ENCODE results near the gene DDX43. TPM values are rescaled to one million over a fixed set of nuclear protein-coding genes. Genes with fewer than 3 reads are reported as not detected.

Gene DDX43
- total RNA-seq, 1 experiment from 2014 or later, result 0.68 TPM

DNA sequence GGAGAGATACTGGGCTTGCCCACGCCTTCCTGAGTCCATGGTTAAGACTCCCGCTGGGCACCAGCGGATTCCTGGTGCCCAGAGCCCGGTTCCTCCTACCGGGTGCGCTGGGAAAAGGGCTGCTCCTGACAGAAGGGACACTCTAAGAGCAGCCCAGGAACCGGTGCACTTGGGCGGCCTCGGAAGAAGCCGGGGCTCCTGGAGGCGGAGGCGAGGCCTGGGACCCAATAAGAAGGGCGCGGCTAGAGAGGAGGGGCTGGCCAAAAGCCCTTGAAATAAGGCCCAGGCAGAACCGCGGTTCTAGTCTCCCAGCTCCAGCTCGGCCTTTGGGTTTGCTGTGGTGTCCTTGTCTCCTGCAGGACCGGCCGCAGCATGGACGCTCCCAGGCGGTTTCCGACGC lies 32.3 kb upstream of the DDX43 start, which contains the start of gene KHDC3L:
Gene KHDC3L, plus strand, starts transcription at position 301 of the 400 bp plus-strand sequence. Its CDS starts 72 bp downstream, at position 373.
- no peak within 1 kb of the TSS for H3K27ac Mint-ChIP-seq
- ChIA-PET CTCF (no interaction called here), POLR2A (no interaction called here)
- no peaks in the 10 kb centered on the region for H3K27me3 Mint-ChIP-seq (ENCODE audit: low read depth)
- no peak for TF ChIP-seq ZNF121 (CRISPR knock-in tag; IDR thresholded peaks at IDR 0.05)
- TF ChIP-seq, protein P1, sequence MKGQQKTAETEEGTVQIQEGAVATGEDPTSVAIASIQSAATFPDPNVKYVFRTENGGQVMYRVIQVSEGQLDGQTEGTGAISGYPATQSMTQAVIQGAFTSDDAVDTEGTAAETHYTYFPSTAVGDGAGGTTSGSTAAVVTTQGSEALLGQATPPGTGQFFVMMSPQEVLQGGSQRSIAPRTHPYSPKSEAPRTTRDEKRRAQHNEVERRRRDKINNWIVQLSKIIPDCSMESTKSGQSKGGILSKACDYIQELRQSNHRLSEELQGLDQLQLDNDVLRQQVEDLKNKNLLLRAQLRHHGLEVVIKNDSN (CRISPR knock-in tag; IDR thresholded peaks at IDR 0.05), result no peak
- TF ChIP-seq GTF2I (CRISPR knock-in tag; conservative IDR thresholded peaks at IDR 0.05), result no peak
- DNase-seq (ENCODE audit: low spot score) (no peak), ATAC-seq (no peak; the same call in 1 of the 2 replicates)
- no peaks in the 10 kb centered on the region for H3K9me3 Mint-ChIP-seq
- H3K36me3 Mint-ChIP-seq, result no peaks in the 10 kb centered on the region
- H3K4me1 Mint-ChIP-seq, result no peaks in the 10 kb centered on the region
- H3K4me3 Mint-ChIP-seq, result no peak within 1 kb of the TSS

DNA sequence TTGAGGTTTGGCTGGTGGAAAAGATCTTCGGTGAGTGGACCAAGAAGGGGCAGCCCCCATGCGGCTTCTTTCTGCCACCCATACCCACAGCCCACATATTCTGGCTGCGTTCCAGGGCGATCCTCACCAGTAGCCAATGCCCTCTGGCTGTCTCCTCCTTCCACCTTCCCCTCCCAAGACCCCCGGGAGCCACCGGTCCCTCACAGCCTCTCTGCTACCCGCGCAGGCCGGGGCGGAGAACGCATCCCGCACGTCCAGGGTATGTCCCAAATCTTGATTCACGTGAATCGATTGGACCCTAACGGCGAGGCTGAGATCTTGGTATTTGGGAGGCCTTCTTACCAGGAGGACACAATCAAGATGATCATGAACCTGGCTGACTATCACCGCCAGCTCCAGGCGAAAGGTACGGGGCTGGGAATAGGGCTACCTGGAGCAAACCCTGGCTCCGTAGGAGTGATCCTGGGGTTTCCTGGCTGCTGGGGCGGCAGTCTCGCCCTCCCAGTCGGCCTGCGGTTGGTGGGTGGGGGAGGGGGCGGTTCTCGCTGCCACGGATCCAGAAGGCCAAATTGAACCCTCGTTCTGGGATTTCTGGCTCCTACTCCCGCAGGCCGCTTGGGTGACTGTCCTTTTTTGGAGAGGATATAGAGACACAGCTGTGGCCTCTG lies 31.6 kb upstream of the DDX43 start:
- ATAC-seq (no peak), DNase-seq (ENCODE audit: low spot score) (no peak)
- no peaks in the 10 kb centered on the region for H3K9me3 Mint-ChIP-seq
- ChIA-PET CTCF (no interaction called here), POLR2A (no interaction called here)
- no peak overlapping the region for H3K27ac Mint-ChIP-seq
- H3K27me3 Mint-ChIP-seq (ENCODE audit: low read depth), result no peaks in the 10 kb centered on the region
- peaks cover 2% of the 10 kb centered on the region for H3K4me1 Mint-ChIP-seq
- no peaks in the 10 kb centered on the region for H3K36me3 Mint-ChIP-seq
- TF ChIP-seq CBFB (CRISPR knock-in tag; IDR thresholded peaks at IDR 0.05; ENCODE audit: low read depth) (no peak), CREM (CRISPR knock-in tag; IDR thresholded peaks at IDR 0.05) (no peak), FOXP1 (CRISPR knock-in tag; IDR thresholded peaks at IDR 0.05; ENCODE audit: borderline replicate concordance) (no peak), NR2C2 (CRISPR knock-in tag; IDR thresholded peaks at IDR 0.05) (no peak), RELA (CRISPR knock-in tag; IDR thresholded peaks at IDR 0.05; ENCODE audit: borderline replicate concordance) (no peak), EMX1 (CRISPR knock-in tag; IDR thresholded peaks at IDR 0.05) (no peak), JUN (CRISPR knock-in tag; IDR thresholded peaks at IDR 0.05) (no peak), ZNF317 (CRISPR knock-in tag; IDR thresholded peaks at IDR 0.05; ENCODE audit: borderline replicate concordance, low read depth) (no peak)
- TF ChIP-seq, protein P2, sequence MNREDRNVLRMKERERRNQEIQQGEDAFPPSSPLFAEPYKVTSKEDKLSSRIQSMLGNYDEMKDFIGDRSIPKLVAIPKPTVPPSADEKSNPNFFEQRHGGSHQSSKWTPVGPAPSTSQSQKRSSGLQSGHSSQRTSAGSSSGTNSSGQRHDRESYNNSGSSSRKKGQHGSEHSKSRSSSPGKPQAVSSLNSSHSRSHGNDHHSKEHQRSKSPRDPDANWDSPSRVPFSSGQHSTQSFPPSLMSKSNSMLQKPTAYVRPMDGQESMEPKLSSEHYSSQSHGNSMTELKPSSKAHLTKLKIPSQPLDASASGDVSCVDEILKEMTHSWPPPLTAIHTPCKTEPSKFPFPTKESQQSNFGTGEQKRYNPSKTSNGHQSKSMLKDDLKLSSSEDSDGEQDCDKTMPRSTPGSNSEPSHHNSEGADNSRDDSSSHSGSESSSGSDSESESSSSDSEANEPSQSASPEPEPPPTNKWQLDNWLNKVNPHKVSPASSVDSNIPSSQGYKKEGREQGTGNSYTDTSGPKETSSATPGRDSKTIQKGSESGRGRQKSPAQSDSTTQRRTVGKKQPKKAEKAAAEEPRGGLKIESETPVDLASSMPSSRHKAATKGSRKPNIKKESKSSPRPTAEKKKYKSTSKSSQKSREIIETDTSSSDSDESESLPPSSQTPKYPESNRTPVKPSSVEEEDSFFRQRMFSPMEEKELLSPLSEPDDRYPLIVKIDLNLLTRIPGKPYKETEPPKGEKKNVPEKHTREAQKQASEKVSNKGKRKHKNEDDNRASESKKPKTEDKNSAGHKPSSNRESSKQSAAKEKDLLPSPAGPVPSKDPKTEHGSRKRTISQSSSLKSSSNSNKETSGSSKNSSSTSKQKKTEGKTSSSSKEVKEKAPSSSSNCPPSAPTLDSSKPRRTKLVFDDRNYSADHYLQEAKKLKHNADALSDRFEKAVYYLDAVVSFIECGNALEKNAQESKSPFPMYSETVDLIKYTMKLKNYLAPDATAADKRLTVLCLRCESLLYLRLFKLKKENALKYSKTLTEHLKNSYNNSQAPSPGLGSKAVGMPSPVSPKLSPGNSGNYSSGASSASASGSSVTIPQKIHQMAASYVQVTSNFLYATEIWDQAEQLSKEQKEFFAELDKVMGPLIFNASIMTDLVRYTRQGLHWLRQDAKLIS (CRISPR knock-in tag; IDR thresholded peaks at IDR 0.05; ENCODE audit: borderline replicate concordance), result no peak
- TF ChIP-seq, protein P3, sequence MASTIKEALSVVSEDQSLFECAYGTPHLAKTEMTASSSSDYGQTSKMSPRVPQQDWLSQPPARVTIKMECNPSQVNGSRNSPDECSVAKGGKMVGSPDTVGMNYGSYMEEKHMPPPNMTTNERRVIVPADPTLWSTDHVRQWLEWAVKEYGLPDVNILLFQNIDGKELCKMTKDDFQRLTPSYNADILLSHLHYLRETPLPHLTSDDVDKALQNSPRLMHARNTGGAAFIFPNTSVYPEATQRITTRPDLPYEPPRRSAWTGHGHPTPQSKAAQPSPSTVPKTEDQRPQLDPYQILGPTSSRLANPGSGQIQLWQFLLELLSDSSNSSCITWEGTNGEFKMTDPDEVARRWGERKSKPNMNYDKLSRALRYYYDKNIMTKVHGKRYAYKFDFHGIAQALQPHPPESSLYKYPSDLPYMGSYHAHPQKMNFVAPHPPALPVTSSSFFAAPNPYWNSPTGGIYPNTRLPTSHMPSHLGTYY (CRISPR knock-in tag; IDR thresholded peaks at IDR 0.05), result no peak
- TF ChIP-seq, protein P4, sequence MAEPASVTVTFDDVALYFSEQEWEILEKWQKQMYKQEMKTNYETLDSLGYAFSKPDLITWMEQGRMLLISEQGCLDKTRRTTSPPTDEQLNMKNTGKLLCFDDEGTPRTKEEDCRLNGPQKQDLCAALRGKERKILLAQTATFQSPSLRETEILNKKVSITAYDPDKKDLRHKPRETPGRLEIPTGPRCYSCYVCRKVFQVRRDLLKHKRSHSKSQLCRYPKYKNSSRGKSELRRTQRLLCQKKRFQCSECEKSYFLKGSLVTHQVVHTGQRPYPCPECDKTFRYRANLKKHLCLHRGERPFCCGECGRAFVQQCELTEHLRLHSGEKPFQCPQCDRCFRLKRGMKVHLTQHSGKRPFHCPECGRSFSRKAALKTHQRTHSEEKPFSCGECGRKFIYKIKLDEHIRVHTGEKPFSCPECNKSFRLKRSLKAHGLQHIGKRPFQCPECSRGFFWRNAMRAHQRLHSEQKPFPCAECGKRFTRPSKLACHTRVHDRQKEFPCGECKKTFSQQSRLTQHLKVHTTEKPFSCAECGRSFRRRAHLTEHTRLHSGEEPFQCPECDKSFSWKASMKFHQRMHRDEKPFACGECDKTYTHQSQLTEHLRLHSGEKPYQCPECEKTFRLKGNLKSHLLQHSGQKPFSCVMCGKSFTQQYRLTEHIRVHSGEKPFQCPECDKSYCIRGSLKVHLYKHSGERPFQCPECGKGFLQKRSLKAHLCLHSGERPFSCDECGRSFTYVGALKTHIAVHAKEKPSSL (CRISPR knock-in tag; conservative IDR thresholded peaks at IDR 0.05), result no peak
- TF ChIP-seq, protein P5, sequence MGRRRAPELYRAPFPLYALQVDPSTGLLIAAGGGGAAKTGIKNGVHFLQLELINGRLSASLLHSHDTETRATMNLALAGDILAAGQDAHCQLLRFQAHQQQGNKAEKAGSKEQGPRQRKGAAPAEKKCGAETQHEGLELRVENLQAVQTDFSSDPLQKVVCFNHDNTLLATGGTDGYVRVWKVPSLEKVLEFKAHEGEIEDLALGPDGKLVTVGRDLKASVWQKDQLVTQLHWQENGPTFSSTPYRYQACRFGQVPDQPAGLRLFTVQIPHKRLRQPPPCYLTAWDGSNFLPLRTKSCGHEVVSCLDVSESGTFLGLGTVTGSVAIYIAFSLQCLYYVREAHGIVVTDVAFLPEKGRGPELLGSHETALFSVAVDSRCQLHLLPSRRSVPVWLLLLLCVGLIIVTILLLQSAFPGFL (CRISPR knock-in tag; IDR thresholded peaks at IDR 0.05; ENCODE audit: borderline replicate concordance), result no peak
- TF ChIP-seq, protein P6, sequence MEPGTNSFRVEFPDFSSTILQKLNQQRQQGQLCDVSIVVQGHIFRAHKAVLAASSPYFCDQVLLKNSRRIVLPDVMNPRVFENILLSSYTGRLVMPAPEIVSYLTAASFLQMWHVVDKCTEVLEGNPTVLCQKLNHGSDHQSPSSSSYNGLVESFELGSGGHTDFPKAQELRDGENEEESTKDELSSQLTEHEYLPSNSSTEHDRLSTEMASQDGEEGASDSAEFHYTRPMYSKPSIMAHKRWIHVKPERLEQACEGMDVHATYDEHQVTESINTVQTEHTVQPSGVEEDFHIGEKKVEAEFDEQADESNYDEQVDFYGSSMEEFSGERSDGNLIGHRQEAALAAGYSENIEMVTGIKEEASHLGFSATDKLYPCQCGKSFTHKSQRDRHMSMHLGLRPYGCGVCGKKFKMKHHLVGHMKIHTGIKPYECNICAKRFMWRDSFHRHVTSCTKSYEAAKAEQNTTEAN (CRISPR knock-in tag; IDR thresholded peaks at IDR 0.05), result no peak
- TF ChIP-seq, protein P7, sequence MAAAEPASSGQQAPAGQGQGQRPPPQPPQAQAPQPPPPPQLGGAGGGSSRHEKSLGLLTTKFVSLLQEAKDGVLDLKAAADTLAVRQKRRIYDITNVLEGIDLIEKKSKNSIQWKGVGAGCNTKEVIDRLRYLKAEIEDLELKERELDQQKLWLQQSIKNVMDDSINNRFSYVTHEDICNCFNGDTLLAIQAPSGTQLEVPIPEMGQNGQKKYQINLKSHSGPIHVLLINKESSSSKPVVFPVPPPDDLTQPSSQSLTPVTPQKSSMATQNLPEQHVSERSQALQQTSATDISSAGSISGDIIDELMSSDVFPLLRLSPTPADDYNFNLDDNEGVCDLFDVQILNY (CRISPR knock-in tag; IDR thresholded peaks at IDR 0.05), result no peak
- H3K4me3 Mint-ChIP-seq, result no peak overlapping the region

Measured in WTC11 (cell line).